Adrenal gland (tissue), 5 donors: ENCODE measurements around the gene GPRIN1.

Experiments
- CTCF ChIP-seq, 6 experiments: fragments of 450-650 bp in 4 of 6; fragments of 200-600 bp in 2 of 6; sonication (generic) in 1 of 6; IDR thresholded peaks; 1 replicate in 5 of 6; 2 replicates in 1 of 6; pipeline versions ENCODE4 v1.5.1 to v1.8.0; 2016 to 2021; ENCODE audit warnings: antibody characterized with exemption in 6 of 6, mild to moderate bottlenecking in 2 of 6, moderate library complexity in 1 of 6
- POLR2A ChIP-seq, 2 donors: fragments of 450-650 bp; IDR thresholded peaks; one replicate each; pipeline ENCODE4 v1.6.1; 2017; ENCODE audit warnings: antibody characterized with exemption in 2 of 2, mild to moderate bottlenecking in 2 of 2, moderate library complexity in 1 of 2
- donor health status: DM: no; HTN: no; CAD: no.

GRCh38 chr5:176626876-176627236, 16.9 kb upstream of the GPRIN1 start:
- TF ChIP-seq POLR2A (IDR thresholded peaks at IDR 0.05), result no peak
- no peak for TF ChIP-seq CTCF (IDR thresholded peaks at IDR 0.05)
